ENCODE measurements around the gene TMEM184A. TPM values are rescaled to one million over a fixed set of nuclear protein-coding genes. Genes with fewer than 3 reads are reported as not detected.

The TMEM184A gene
- total and polyA plus RNA-seq, 2 donors (not counting 1 experiment from before 2014, with no cell fraction given), result not detected

DNA sequence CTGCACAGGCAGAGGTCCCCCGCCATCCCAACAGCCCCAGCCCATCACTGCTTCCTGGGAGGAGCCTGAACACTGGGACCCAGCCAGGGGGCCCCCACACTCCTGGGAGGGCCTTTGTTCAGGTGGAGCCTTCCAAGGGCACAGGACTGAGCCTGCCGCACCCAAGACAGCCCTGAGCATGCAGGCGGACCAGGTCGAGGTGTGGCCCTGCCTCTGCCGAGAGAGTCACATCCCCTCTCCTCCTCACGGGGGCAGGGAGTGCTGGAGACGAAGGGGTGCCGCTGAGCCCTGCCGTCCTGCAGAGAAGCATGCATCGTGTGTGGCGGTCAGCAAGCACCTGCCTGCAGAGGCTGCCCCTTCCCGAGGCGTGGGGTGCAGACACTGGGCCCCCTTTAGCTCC, 32.8 kb downstream of the TMEM184A start:
- no peak overlapping the region for H2AFZ ChIP-seq (ENCODE audit: insufficient read depth, low read depth, low read length, poor library complexity, severe bottlenecking)
- Mint-ChIP-seq H3K9me3 (ENCODE audit: insufficient read depth) (peaks cover 6% of the 10 kb centered on the region), H3K4me1 (no peaks in the 10 kb centered on the region), H3K27me3 (peaks cover 14% of the 10 kb centered on the region), H3K4me3 (no peak overlapping the region), H3K27ac (no peak overlapping the region)
- intact Hi-C loops (cut with micrococcal nuclease), result no loop called here
- POLR2A ChIA-PET, result no interaction called here
- H3K4me1 ChIP-seq (ENCODE audit: control insufficient read depth in 2 of 2, insufficient read depth in 2 of 2, low read length in 2 of 2), result no peaks in the 10 kb centered on the region
- peaks cover 0 to 16% (median 0%) of the 10 kb centered on the region in 3 donors for H3K9me3 ChIP-seq (ENCODE audit: control extremely low read depth in 1 of 3, control insufficient read depth in 2 of 3, insufficient read depth in 1 of 3, low read length in 2 of 3)
- H4K20me1 ChIP-seq (ENCODE audit: control insufficient read depth, insufficient read depth, low read length, poor library complexity, severe bottlenecking), result no peaks in the 10 kb centered on the region
- WGBS (ENCODE audit: insufficient coverage), result 64% methylated on average over 13 of the region's 13 CpGs
- CTCF ChIA-PET, result no interaction called here
- no peak for DNase-seq
- H3K79me2 ChIP-seq (ENCODE audit: control insufficient read depth, insufficient read depth, low read length), result no peaks in the 10 kb centered on the region
- H3K9ac ChIP-seq (ENCODE audit: low read length), result no peak overlapping the region
- H3K4me3 ChIP-seq (ENCODE audit: control extremely low read depth in 1 of 5, extremely low read depth in 1 of 5, insufficient read depth in 1 of 5, low read depth in 2 of 5, low read length in 4 of 5), result no peak overlapping the region
- TF ChIP-seq EZH2 (IDR thresholded peaks at IDR 0.05; ENCODE audit: borderline replicate concordance, insufficient read depth, low read depth, low read length, poor library complexity, severe bottlenecking), result no peak
- TF ChIP-seq, protein P1, sequence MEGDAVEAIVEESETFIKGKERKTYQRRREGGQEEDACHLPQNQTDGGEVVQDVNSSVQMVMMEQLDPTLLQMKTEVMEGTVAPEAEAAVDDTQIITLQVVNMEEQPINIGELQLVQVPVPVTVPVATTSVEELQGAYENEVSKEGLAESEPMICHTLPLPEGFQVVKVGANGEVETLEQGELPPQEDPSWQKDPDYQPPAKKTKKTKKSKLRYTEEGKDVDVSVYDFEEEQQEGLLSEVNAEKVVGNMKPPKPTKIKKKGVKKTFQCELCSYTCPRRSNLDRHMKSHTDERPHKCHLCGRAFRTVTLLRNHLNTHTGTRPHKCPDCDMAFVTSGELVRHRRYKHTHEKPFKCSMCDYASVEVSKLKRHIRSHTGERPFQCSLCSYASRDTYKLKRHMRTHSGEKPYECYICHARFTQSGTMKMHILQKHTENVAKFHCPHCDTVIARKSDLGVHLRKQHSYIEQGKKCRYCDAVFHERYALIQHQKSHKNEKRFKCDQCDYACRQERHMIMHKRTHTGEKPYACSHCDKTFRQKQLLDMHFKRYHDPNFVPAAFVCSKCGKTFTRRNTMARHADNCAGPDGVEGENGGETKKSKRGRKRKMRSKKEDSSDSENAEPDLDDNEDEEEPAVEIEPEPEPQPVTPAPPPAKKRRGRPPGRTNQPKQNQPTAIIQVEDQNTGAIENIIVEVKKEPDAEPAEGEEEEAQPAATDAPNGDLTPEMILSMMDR (IDR thresholded peaks at IDR 0.05), result no peak
- no peaks in the 10 kb centered on the region for H3K36me3 ChIP-seq (replicated peaks in 1 of 2; ENCODE audit: control extremely low read depth in 1 of 2, control insufficient read depth in 1 of 2, extremely low read depth in 1 of 2, insufficient read depth in 2 of 2, low read length in 1 of 2)
- H3K27ac ChIP-seq (ENCODE audit: low read length in 2 of 2), result no peak overlapping the region
- no peaks in the 10 kb centered on the region for H3K27me3 ChIP-seq (replicated peaks in 1 of 4; ENCODE audit: control extremely low read depth in 1 of 4, control insufficient read depth in 3 of 4, insufficient read depth in 4 of 4, low read length in 3 of 4)
- no peak overlapping the region for H3K4me2 ChIP-seq (replicated peaks; ENCODE audit: low read depth, low read length, poor library complexity, severe bottlenecking)
- no peak for ATAC-seq (ENCODE audit: low read depth)

DNA sequence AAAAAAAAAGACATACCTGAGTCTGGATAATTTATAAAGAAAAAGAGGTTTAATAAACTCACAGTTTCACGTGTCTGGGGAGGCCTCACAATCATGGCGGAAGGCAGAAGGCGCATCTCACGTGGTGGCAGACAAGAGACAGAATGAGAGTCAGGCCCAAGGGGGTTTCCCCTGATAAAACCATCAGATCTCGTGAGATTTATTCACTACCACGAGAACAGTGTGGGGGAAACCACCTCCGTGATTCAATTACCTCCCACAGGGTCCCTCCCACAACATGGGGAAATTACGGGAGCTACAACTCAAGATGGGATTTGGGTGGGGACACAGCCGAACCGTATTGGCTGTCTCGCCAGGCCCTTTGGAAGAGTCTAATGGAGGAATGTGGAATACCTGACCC, 34.5 kb downstream of the TMEM184A start:
- Histone ChIP-seq H4K20me1 (ENCODE audit: control insufficient read depth, insufficient read depth, low read length, poor library complexity, severe bottlenecking) (no peaks in the 10 kb centered on the region), H2AFZ (ENCODE audit: insufficient read depth, low read depth, low read length, poor library complexity, severe bottlenecking) (no peak overlapping the region), H3K9ac (ENCODE audit: low read length) (no peak overlapping the region), H3K4me2 (replicated peaks; ENCODE audit: low read depth, low read length, poor library complexity, severe bottlenecking) (no peak overlapping the region), H3K79me2 (ENCODE audit: control insufficient read depth, insufficient read depth, low read length) (no peaks in the 10 kb centered on the region), H3K27ac (ENCODE audit: low read length in 2 of 2) (no peak overlapping the region), H3K27me3 (replicated peaks in 1 of 4; ENCODE audit: control extremely low read depth in 1 of 4, control insufficient read depth in 3 of 4, insufficient read depth in 4 of 4, low read length in 3 of 4) (peaks cover 0 to 2% (median 0%) of the 10 kb centered on the region in 4 experiments), H3K9me3 (ENCODE audit: control extremely low read depth in 1 of 3, control insufficient read depth in 2 of 3, insufficient read depth in 1 of 3, low read length in 2 of 3) (peaks cover 0 to 16% (median 0%) of the 10 kb centered on the region in 3 donors), H3K36me3 (replicated peaks in 1 of 2; ENCODE audit: control extremely low read depth in 1 of 2, control insufficient read depth in 1 of 2, extremely low read depth in 1 of 2, insufficient read depth in 2 of 2, low read length in 1 of 2) (no peaks in the 10 kb centered on the region), H3K4me3 (ENCODE audit: control extremely low read depth in 1 of 5, extremely low read depth in 1 of 5, insufficient read depth in 1 of 5, low read depth in 2 of 5, low read length in 4 of 5) (no peak overlapping the region), H3K4me1 (ENCODE audit: control insufficient read depth in 2 of 2, insufficient read depth in 2 of 2, low read length in 2 of 2) (no peaks in the 10 kb centered on the region)
- ATAC-seq (ENCODE audit: low read depth) (no peak), DNase-seq (no peak)
- POLR2A ChIA-PET, result no interaction called here
- Mint-ChIP-seq H3K27ac (no peak overlapping the region), H3K4me3 (no peak overlapping the region), H3K4me1 (no peaks in the 10 kb centered on the region), H3K9me3 (ENCODE audit: insufficient read depth) (peaks cover 6% of the 10 kb centered on the region), H3K27me3 (peaks cover 10% of the 10 kb centered on the region)
- intact Hi-C loops (cut with micrococcal nuclease), result no loop called here
- TF ChIP-seq EZH2 (IDR thresholded peaks at IDR 0.05; ENCODE audit: borderline replicate concordance, insufficient read depth, low read depth, low read length, poor library complexity, severe bottlenecking), result no peak
- TF ChIP-seq, protein P1 (IDR thresholded peaks at IDR 0.05), result no peak
- CTCF ChIA-PET, result no interaction called here
- 63% methylated on average over 6 of the region's 11 CpGs for WGBS (ENCODE audit: insufficient coverage)

Measured in B cell (primary cell).